ENCODE measurements around the gene CECR2.

The CECR2 gene

GRCh38 chr22:17366830-17367229 is 2.4 kb upstream of the CECR2 start:
- no peak for DNase-seq (ENCODE audit: insufficient read length, low spot score)
- no peak for FAIRE-seq

GRCh38 chr22:17368144-17368543 is 1.1 kb upstream of the CECR2 start:
- FAIRE-seq (no peak), DNase-seq (ENCODE audit: insufficient read length, low spot score) (no peak)

DNA sequence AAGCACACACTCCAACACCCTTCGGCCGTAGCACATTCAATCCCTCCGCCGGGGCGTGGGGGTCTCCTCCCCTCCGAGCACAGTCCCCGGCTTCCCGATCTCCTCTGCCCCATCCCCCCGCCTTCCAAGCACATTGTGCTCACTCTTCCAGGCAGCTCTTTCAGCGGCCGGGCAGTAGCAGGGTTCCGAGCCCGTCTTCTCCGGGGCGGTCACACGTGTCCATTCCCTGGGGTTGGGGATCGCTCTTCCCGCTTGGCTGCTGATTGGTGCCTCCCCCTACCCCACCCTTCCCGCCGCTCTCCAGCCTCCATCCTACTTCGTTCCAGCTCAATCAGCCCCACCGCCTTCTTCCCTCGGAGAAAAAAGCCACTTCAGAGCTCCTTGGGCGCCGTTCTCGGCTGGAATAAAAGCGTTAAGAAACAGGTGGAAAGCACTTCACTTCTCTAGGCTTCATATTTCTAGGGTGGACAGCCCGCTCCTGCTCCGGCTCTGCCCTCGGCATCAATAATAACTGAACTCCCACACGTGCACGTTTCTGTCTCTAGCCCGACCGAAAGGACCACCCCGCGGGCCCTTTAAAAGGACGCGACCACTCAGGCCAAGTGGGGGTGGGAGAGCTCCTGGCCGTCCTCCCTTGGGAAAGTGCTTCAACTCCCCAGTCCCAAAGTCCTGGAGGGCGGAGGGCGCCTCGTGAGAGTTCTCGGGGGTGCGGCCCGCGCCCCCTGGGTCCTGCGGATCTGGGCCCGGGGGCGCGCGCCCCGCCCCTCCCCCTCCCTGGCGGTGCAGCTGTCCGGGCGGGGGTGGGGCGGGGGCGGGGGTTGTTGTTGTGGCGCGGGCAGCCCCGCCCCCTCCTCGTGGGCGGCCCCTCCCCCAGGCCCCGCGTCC is 464 bp upstream of the CECR2 start:
- DNase-seq (ENCODE audit: insufficient read length, low spot score) (no peak), FAIRE-seq (no peak)

GRCh38 chr22:17370026-17370765 is 936 bp downstream of the CECR2 start:
- no peak for FAIRE-seq
- no peak for DNase-seq (ENCODE audit: insufficient read length, low spot score)

GRCh38 chr22:17370766-17371432 is 1.6 kb downstream of the CECR2 start:
- no peak for DNase-seq (ENCODE audit: insufficient read length, low spot score)
- no peak for FAIRE-seq

DNA sequence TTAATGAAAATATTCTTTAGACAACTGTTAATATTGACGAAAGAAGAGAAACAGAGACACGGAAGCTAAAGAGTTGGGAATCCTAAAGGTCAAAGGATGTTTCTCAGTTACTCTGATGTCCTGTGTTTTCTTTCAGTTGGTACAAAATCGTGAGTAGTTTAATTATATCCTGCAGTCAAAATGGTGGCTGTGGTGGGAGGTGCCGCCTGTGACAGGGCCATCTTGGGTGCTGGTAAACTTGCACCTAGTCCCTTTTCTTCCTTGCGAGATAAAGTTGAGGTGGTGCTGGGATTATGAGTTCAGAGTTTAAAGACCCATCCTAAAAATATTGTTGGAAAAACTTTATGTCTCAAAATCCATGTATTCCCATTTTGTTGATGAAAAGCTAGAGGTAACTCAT is 2.2 kb downstream of the CECR2 start:
- FAIRE-seq, result no peak
- DNase-seq (ENCODE audit: insufficient read length, low spot score), result no peak

GRCh38 chr22:17373855-17374254 is 4.6 kb downstream of the CECR2 start:
- DNase-seq (ENCODE audit: insufficient read length, low spot score) (no peak), FAIRE-seq (no peak)

DNA sequence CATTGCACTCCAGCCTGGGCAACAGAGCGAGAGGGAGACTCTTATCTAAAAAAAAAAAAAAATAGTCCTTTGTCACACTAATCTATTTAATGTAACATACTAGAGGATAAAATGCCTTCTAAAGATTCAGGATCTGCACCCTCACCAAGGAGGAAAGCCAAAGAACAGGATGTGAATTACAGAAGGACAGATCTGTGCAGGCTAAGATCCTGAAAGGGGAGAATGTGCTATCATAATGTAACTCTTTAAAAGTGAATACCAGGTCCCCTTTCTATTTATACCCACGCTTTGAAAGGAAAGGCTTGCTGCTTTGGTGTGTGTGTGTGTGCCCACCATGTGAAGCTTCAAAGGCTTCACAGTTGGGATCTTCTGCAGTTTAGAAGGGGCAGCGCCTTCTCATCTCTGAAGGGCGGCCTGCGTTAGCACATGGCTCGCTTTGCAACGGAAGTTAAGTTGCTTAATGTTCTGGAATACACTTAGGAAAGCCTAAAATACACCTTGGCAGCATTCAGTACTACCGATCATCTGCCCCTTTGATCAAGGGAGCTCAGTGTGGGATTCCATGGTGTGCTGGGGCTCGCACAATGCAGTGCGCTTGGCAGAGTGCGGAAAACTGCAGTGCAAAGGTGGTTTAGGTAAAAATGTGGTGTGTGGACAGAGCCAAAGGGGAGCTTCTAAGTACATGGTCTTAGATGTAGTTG is 6.8 kb downstream of the CECR2 start:
- DNase-seq (ENCODE audit: insufficient read length, low spot score) (no peak), FAIRE-seq (no peak)

DNA sequence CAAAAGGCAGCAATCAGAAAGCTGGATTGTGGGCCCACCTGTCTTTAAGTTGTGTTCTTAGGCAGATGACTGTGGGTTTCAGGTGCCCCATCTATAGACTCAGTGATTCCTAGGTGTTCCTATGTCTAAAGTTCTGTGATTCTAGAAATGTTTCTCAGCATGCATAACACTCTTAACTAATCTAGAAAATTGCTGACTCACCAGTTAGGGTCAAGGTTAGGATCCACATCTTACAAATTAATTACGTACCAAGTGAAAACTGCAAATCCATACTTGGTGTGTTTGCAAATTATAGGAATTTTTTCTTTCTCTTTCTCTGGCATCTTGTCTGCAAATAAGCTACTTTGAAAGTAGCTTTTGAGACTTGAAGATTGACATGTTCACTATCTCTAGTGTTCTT is 7.7 kb downstream of the CECR2 start:
- FAIRE-seq, result no peak
- no peak for DNase-seq (ENCODE audit: insufficient read length, low spot score)

DNA sequence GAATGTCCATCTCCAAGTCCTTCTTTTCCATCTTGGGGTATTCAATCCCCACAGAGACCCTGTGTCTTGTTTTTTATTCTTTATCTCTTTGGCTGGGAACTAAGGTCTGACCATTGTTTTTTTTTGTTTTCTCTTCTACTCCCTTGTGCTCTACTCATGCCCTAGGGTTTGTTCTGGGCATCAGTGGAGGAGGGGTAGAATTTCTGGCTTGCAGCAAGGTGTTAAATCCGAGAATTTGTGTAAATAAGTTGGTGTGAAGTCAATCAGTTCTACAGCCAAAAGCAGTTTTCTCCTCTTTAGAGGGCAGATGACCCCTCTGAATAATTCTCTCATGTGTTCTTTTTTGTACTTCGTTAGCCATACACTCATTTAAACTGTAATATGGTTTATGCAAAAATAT is 10.7 kb downstream of the CECR2 start:
- FAIRE-seq, result no peak
- no peak for DNase-seq (ENCODE audit: insufficient read length, low spot score)

GRCh38 chr22:17380359-17381087 is 11.3 kb downstream of the CECR2 start:
- FAIRE-seq, result no peak
- no peak for DNase-seq (ENCODE audit: insufficient read length, low spot score)

- DNase-seq (ENCODE audit: insufficient read length, low spot score) (no peak), FAIRE-seq (no peak)
Observed at GRCh38 chr22:17381192-17381913, 12.1 kb downstream of the CECR2 start.

DNA sequence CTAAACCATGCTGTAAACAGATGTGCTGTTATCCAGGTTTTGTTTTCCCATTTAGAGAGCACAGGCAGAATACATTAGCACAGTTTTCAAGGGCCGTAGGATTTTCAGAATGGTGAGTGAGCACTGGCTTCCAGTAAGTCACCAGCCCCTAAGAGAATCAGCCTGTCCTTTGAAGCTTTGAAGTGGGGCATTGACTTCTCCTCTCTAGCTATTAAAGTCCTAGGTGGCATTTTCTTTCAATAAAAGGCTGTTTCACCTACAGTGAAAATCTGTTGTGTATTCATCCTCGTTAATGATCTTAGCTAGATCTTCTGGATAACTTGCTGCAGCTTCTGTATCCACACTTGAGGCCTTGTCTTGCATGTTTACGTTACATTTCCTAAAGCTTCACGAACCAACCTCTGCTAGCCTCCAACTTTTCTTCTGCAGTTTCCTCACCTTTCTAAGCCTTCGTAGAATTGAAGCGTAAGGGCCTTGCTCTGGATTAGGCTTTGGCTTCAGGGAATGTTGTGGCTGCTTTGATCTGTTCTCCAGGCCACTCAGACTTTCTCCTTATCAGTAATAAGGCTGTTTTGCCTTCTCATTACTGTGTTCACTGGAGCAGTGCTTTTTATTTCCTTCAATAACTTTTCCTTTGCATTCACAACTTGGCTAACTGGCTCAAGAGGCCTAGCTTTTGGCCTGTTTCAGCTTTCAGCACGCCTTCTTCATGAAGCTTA is 15.5 kb downstream of the CECR2 start:
- no peak for FAIRE-seq
- DNase-seq (ENCODE audit: insufficient read length, low spot score), result no peak

GRCh38 chr22:17387356-17387755 is 18.1 kb downstream of the CECR2 start:
- DNase-seq (ENCODE audit: insufficient read length, low spot score) (no peak), FAIRE-seq (no peak)

GRCh38 chr22:17388235-17388634 is 19.0 kb downstream of the CECR2 start:
- DNase-seq (ENCODE audit: insufficient read length, low spot score), result no peak
- no peak for FAIRE-seq

DNA sequence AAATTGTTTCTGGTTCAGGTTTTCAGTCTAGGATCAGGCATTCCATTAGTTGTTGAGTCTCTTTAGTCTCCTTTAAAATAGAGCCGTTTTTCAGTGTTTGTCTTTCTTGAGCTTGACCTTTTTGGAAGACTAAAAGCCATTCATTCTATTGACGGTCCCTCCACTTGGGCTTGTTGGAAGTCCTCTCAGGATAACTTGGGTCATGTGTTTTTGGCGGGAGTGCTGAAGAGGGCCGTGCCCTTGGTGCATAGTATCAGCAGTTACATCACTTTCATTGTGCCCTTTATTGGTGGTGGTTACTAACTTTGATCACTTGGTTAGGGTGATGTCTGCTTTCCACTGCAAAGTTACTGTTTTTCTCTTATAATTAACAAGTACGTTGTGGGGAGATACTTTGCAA is 20.8 kb downstream of the CECR2 start:
- FAIRE-seq (no peak), DNase-seq (ENCODE audit: insufficient read length, low spot score) (no peak)

DNA sequence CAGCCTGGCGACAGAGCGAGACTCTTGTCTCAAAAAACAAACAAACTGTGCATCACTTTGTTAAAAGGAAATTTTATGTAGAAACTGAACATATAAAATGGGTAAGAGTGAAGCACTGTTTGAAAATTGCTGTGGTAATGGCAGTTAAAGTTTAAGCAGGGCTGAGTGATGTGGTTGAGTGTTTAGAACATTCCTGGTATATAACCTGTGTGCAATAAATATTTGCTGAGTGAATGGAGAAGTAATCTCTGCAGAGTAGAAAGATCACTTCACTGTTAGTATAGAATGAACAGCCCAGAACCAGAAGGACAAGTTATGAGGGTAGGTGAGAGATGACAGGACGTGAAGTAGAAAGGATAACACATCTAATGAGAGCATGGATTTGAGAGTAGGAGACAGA is 27.3 kb downstream of the CECR2 start:
- DNase-seq (ENCODE audit: insufficient read length, low spot score) (no peak), FAIRE-seq (no peak)

DNA sequence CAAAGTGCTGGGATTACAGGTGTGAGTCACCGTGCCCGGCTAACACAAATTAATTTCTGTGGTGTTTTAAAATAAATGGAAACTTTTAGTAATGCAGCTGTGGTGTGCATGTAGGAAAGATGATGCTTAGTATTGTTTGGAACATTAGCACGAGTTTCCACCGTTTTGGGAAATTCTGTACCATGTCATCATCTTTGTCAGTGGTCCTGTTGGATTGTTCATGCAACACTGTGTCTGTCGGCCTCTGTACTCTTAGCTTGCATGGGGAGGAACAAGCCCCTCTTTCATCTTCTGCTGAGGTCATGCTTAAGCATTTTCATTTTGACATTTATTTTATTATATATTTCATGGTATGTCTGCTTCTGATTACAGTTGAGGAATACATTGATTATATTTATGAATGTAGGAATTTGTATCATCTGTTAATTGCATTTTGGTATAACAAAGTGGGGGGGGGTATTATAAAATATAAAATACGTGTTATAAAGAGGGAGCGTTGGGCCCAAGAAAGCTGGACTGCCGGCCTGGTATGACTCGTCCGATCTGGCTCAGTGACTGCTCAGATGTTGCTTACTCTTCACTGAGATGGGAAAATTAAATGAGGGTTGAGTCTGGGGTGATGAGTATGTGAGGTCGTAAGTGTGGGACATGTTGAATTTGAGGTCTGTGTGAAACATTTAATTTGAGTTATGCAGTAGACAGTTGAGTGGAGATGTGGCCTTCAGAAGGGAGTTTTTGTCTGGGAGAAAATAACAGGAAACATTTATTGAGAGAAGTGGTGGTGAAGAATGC is 28.7 kb downstream of the CECR2 start:
- FAIRE-seq (no peak), DNase-seq (ENCODE audit: insufficient read length, low spot score) (no peak)

Data from GM19239 (cell line).